Neural progenitor cell (in vitro differentiated cells): ENCODE measurements around the gene NALCN. TPM values are rescaled to one million over a fixed set of nuclear protein-coding genes. Genes with fewer than 3 reads are reported as not detected.
A peak's percentile ranks its signal among the peaks of the same experiment; 100 is the strongest.

Experiments used
- DNase-seq: peaks from one replicate; pipeline ENCODE4 v3.0.0-alpha.2; 2016; ENCODE audit warnings: low spot score
- H2AFZ ChIP-seq: fragments of 200-600 bp; sonication (generic); replicated peaks from 2 replicates; pipeline ENCODE4 v1.6.1; 2016; ENCODE audit warnings: antibody characterized with exemption
- H3F3A ChIP-seq: fragments of 200-600 bp; sonication (generic); 2 replicates; pipeline ENCODE4 v1.6.1; 2016; ENCODE audit warnings: antibody characterized with exemption, low read depth
- H3K27ac ChIP-seq: fragments of 200-600 bp; sonication (generic); 2 replicates; pipeline ENCODE4 v1.5.1; 2016; ENCODE audit warnings: mild to moderate bottlenecking
- H3K27me3 ChIP-seq: fragments of 200-600 bp; sonication (generic); 2 replicates; pipeline ENCODE4 v1.6.1; 2016; ENCODE audit warnings: mild to moderate bottlenecking, moderate library complexity
- H3K36me3 ChIP-seq: fragments of 200-600 bp; sonication (generic); 2 replicates; pipeline ENCODE4 v1.5.1; 2016
- H3K4me1 ChIP-seq: fragments of 200-600 bp; sonication (generic); 2 replicates; pipeline ENCODE4 v1.6.1; 2016; ENCODE audit warnings: mixed run types
- H3K4me2 ChIP-seq: fragments of 200-600 bp; sonication (generic); 2 replicates; pipeline ENCODE4 v1.6.1; 2016
- H3K4me3 ChIP-seq: fragments of 200-600 bp; sonication (generic); 2 replicates; pipeline ENCODE4 v1.5.1; 2016
- H3K79me2 ChIP-seq: fragments of 200-600 bp; sonication (generic); 2 replicates; pipeline ENCODE4 v1.6.1; 2016; ENCODE audit warnings: low read depth
- H3K9ac ChIP-seq: fragments of 200-600 bp; sonication (generic); 2 replicates; pipeline ENCODE4 v1.6.1; 2016
- H3K9me3 ChIP-seq: fragments of 200-600 bp; sonication (generic); 2 replicates; pipeline ENCODE4 v1.5.1; 2016; ENCODE audit warnings: low read depth
- H4K20me1 ChIP-seq: fragments of 200-600 bp; sonication (generic); 2 replicates; pipeline ENCODE4 v1.6.1; 2016; ENCODE audit warnings: low read depth
- H3K27ac Mint-ChIP-seq: 3 replicates; pipeline ENCODE4 v1.8.0; 2021; ENCODE audit warnings: mixed read lengths
- H3K27me3 Mint-ChIP-seq: 2 replicates; pipeline ENCODE4 v1.8.0; 2022; ENCODE audit warnings: low read depth, mild to moderate bottlenecking, inconsistent platforms, moderate library complexity, mixed read lengths; ENCODE audit not compliant: insufficient read depth
- H3K36me3 Mint-ChIP-seq: 3 replicates; pipeline ENCODE4 v1.8.0; 2021; ENCODE audit warnings: mixed read lengths
- H3K4me1 Mint-ChIP-seq: 3 replicates; pipeline ENCODE4 v1.8.0; 2021; ENCODE audit warnings: mixed read lengths
- H3K4me3 Mint-ChIP-seq: 3 replicates; pipeline ENCODE4 v1.8.0; 2021; ENCODE audit warnings: mild to moderate bottlenecking, moderate library complexity, mixed read lengths
- H3K9me3 Mint-ChIP-seq: 3 replicates; pipeline ENCODE4 v1.8.0; 2020; ENCODE audit warnings: mixed read lengths
- CTCF ChIP-seq: fragments of 200-600 bp; sonication (generic); IDR thresholded peaks from 2 replicates; pipeline ENCODE4 v1.5.1; 2017; ENCODE audit warnings: antibody characterized with exemption, mild to moderate bottlenecking
- EZH2 ChIP-seq: fragments of 200-600 bp; sonication (generic); IDR thresholded peaks from 2 replicates; pipeline ENCODE4 v1.6.1; 2017; ENCODE audit warnings: antibody characterized with exemption, mild to moderate bottlenecking, moderate library complexity
- EZH2phosphoT487 ChIP-seq: fragments of 200-600 bp; sonication (generic); IDR thresholded peaks from 2 replicates; pipeline ENCODE4 v1.6.1; 2017; ENCODE audit warnings: antibody characterized with exemption
- total RNA-seq: library from RNA; depleted of rRNA; stranded (reverse); fragments of >200 nt; gene quantifications from 2 replicates; pipeline ENCODE4 v1.2.3, GENCODE V29; 2015; ENCODE audit warnings: low replicate concordance

Gene NALCN
- total RNA-seq, 1 donor from 2014 or later: 1.1 TPM

- no peak overlapping the region for H2AFZ ChIP-seq
- no peaks in the 10 kb centered on the region for H3F3A ChIP-seq
- Mint-ChIP-seq H3K27me3 (no peaks in the 10 kb centered on the region), H3K9me3 (no peaks in the 10 kb centered on the region), H3K4me1 (peaks cover 3% of the 10 kb centered on the region), H3K4me3 (no peak overlapping the region), H3K27ac (no peak overlapping the region), H3K36me3 (no peaks in the 10 kb centered on the region)
- no peak for DNase-seq
- no peaks in the 10 kb centered on the region for H3K27me3 ChIP-seq
- no peak overlapping the region for H3K4me2 ChIP-seq
- no peaks in the 10 kb centered on the region for H3K79me2 ChIP-seq
- H3K27ac ChIP-seq: no peak overlapping the region
- H3K36me3 ChIP-seq: no peaks in the 10 kb centered on the region
- TF ChIP-seq CTCF (no peak), EZH2 (no peak)
- no peaks in the 10 kb centered on the region for H3K4me1 ChIP-seq
- no peak overlapping the region for H3K4me3 ChIP-seq
- H4K20me1 ChIP-seq: no peaks in the 10 kb centered on the region
- no peak overlapping the region for H3K9ac ChIP-seq
- no peaks in the 10 kb centered on the region for H3K9me3 ChIP-seq
These were observed 39.6 kb upstream of the NALCN start for GRCh38 chr13:101455863-101456262.

GRCh38 chr13:101454767-101455166 lies 38.5 kb upstream of the NALCN start:
- H3K79me2 ChIP-seq: no peaks in the 10 kb centered on the region
- DNase-seq: no peak
- no peak overlapping the region for H3K27ac ChIP-seq
- H3K27me3 ChIP-seq: no peaks in the 10 kb centered on the region
- H4K20me1 ChIP-seq: no peaks in the 10 kb centered on the region
- H2AFZ ChIP-seq: no peak overlapping the region
- no peaks in the 10 kb centered on the region for H3K36me3 Mint-ChIP-seq
- H3K4me3 Mint-ChIP-seq: no peak overlapping the region
- H3F3A ChIP-seq: no peaks in the 10 kb centered on the region
- H3K9ac ChIP-seq: no peak overlapping the region
- no peaks in the 10 kb centered on the region for H3K9me3 Mint-ChIP-seq
- no peak overlapping the region for H3K4me2 ChIP-seq
- no peak overlapping the region for H3K4me3 ChIP-seq
- no peak overlapping the region for H3K27ac Mint-ChIP-seq
- H3K27me3 Mint-ChIP-seq: no peaks in the 10 kb centered on the region
- H3K4me1 Mint-ChIP-seq: peaks cover 3% of the 10 kb centered on the region
- H3K9me3 ChIP-seq: no peaks in the 10 kb centered on the region
- no peaks in the 10 kb centered on the region for H3K4me1 ChIP-seq
- TF ChIP-seq EZH2phosphoT487 (no peak), EZH2 (no peak), CTCF (no peak)
- no peaks in the 10 kb centered on the region for H3K36me3 ChIP-seq

- no peaks in the 10 kb centered on the region for H3K79me2 ChIP-seq
These were observed 37.5 kb upstream of the NALCN start for GRCh38 chr13:101453784-101454201.

More at GRCh38 chr13:101453784-101454201, 37.5 kb upstream of the NALCN start:
- no peaks in the 10 kb centered on the region for H4K20me1 ChIP-seq
- TF ChIP-seq EZH2phosphoT487: no peak
- peak; percentile 9 for TF ChIP-seq CTCF
- no peak overlapping the region for H3K27ac ChIP-seq
- no peak overlapping the region for H3K4me3 ChIP-seq
- no peaks in the 10 kb centered on the region for H3K27me3 ChIP-seq
- Mint-ChIP-seq H3K9me3 (no peaks in the 10 kb centered on the region), H3K27ac (no peak overlapping the region), H3K4me3 (no peak overlapping the region), H3K36me3 (no peaks in the 10 kb centered on the region), H3K27me3 (no peaks in the 10 kb centered on the region), H3K4me1 (peaks cover 3% of the 10 kb centered on the region)
- no peak overlapping the region for H2AFZ ChIP-seq
- no peaks in the 10 kb centered on the region for H3K9me3 ChIP-seq
- H3K4me1 ChIP-seq: no peaks in the 10 kb centered on the region
- no peaks in the 10 kb centered on the region for H3K36me3 ChIP-seq
- H3K4me2 ChIP-seq: no peak overlapping the region
- no peaks in the 10 kb centered on the region for H3F3A ChIP-seq
- no peak for DNase-seq
- no peak overlapping the region for H3K9ac ChIP-seq
